Endothelial cell of umbilical vein (primary cell): ENCODE measurements around the gene LRRC8B.

Experiments used
- CTCF ChIP-seq, 2 donors: IDR thresholded peaks; 1 replicate in 1 of 2; 2 replicates in 1 of 2; pipeline ENCODE4 v1.5.1; 2011; ENCODE audit warnings: low read length in 2 of 2, mild to moderate bottlenecking in 2 of 2, moderate library complexity in 2 of 2, control low read depth in 1 of 2, inconsistent platforms in 1 of 2, low read depth in 1 of 2; ENCODE audit not compliant: insufficient read depth in 1 of 2; ENCODE audit errors: extremely low read depth in 1 of 2
- FOS ChIP-seq: IDR thresholded peaks from 2 replicates; pipeline ENCODE4 v1.6.1; 2011; ENCODE audit warnings: mild to moderate bottlenecking, low read length, moderate library complexity, borderline replicate concordance; ENCODE audit not compliant: insufficient read depth
- MYC ChIP-seq: IDR thresholded peaks from one replicate; pipeline ENCODE4 v1.6.1; 2011; ENCODE audit warnings: mild to moderate bottlenecking, low read depth, low read length
- POLR2A ChIP-seq: IDR thresholded peaks from 2 replicates; pipeline ENCODE4 v1.6.1; 2012; ENCODE audit warnings: low read depth, mild to moderate bottlenecking, control low read depth, low read length
- POLR2AphosphoS5 ChIP-seq: IDR thresholded peaks from 2 replicates; pipeline ENCODE4 v1.6.1; 2012; ENCODE audit warnings: low read depth, mild to moderate bottlenecking, control low read depth, low read length, moderate library complexity; ENCODE audit not compliant: insufficient read depth

GRCh38 chr1:89573410-89573809, 48.8 kb downstream of the LRRC8B start:
- TF ChIP-seq CTCF (IDR thresholded peaks at IDR 0.05; ENCODE audit: extremely low read depth in 1 of 2, insufficient read depth in 1 of 2, low read depth in 1 of 2, low read length in 2 of 2) (no peak), POLR2A (no peak), POLR2AphosphoS5 (no peak), MYC (no peak), FOS (no peak)
